H9 (cell line): Measurements from ENCODE around the gene ANK2. TPM values are rescaled to one million over a fixed set of nuclear protein-coding genes. Genes with fewer than 3 reads are reported as not detected.

Experiments used
- DNase-seq: peaks from one replicate; pipeline ENCODE4 v3.0.0-alpha.2; 2017
- H2AFZ ChIP-seq: one replicate; pipeline ENCODE4 v1.6.1; 2013; ENCODE audit warnings: mild to moderate bottlenecking, low read length, control low read depth, moderate library complexity
- H2AK5ac ChIP-seq: 2 replicates; pipeline ENCODE4 v1.6.1; 2013; ENCODE audit warnings: low read length, control low read depth, mixed read lengths; ENCODE audit not compliant: insufficient read length
- H2BK120ac ChIP-seq: one replicate; pipeline ENCODE4 v1.6.1; 2013; ENCODE audit warnings: low read depth, mild to moderate bottlenecking, low read length, control low read depth, inconsistent platforms; ENCODE audit not compliant: poor library complexity, severe bottlenecking
- H2BK12ac ChIP-seq: 2 replicates; pipeline ENCODE4 v1.6.1; 2013; ENCODE audit warnings: low read length, control low read depth, mixed read lengths, low read depth; ENCODE audit not compliant: insufficient read length
- H2BK15ac ChIP-seq: 2 replicates; pipeline ENCODE4 v1.6.1; 2013; ENCODE audit warnings: low read depth, low read length, control low read depth
- H2BK20ac ChIP-seq: one replicate; pipeline ENCODE4 v1.6.1; 2013; ENCODE audit warnings: low read depth, mild to moderate bottlenecking, low read length, control low read depth, inconsistent platforms; ENCODE audit not compliant: poor library complexity, severe bottlenecking
- H2BK5ac ChIP-seq: 2 replicates; pipeline ENCODE4 v1.6.1; 2013; ENCODE audit warnings: low read length, control low read depth, mixed read lengths; ENCODE audit not compliant: insufficient read length
- H3K14ac ChIP-seq: 2 replicates; pipeline ENCODE4 v1.6.1; 2013; ENCODE audit warnings: low read length, control low read depth; ENCODE audit not compliant: insufficient read depth
- H3K18ac ChIP-seq: 2 replicates; pipeline ENCODE4 v1.6.1; 2013; ENCODE audit warnings: low read depth, mild to moderate bottlenecking, mixed read lengths, low read length, control low read depth; ENCODE audit not compliant: insufficient read length
- H3K23ac ChIP-seq: 2 replicates; pipeline ENCODE4 v1.6.1; 2013; ENCODE audit warnings: low read length, control low read depth, mixed read lengths, low read depth; ENCODE audit not compliant: insufficient read length
- H3K23me2 ChIP-seq: 2 replicates; pipeline ENCODE4 v1.6.1; 2013; ENCODE audit warnings: low read depth, mild to moderate bottlenecking, mixed read lengths, low read length, control low read depth; ENCODE audit not compliant: insufficient read length, poor library complexity, severe bottlenecking
- H3K27ac ChIP-seq: 2 replicates; pipeline ENCODE4 v1.5.1; 2013; ENCODE audit warnings: low read length, control low read depth, mixed read lengths, low read depth; ENCODE audit not compliant: insufficient read length
- H3K27me3 ChIP-seq: 2 replicates; pipeline ENCODE4 v1.6.1; 2013; ENCODE audit warnings: low read length, control low read depth, inconsistent platforms; ENCODE audit not compliant: insufficient read depth
- H3K4ac ChIP-seq: 2 replicates; pipeline ENCODE4 v1.6.1; 2013; ENCODE audit warnings: low read depth, mild to moderate bottlenecking, control low read depth, inconsistent platforms, low read length, moderate library complexity
- H3K4me1 ChIP-seq: 2 replicates; pipeline ENCODE4 v1.6.1; 2013; ENCODE audit warnings: low read length, control low read depth, inconsistent platforms; ENCODE audit not compliant: insufficient read depth
- H3K4me2 ChIP-seq: 2 replicates; pipeline ENCODE4 v1.6.1; 2013; ENCODE audit warnings: low read length, control low read depth, mixed read lengths; ENCODE audit not compliant: insufficient read length, insufficient read depth
- H3K56ac ChIP-seq: 2 replicates; pipeline ENCODE4 v1.6.1; 2013; ENCODE audit warnings: low read depth, mild to moderate bottlenecking, mixed read lengths, low read length, control low read depth; ENCODE audit not compliant: insufficient read length
- H3K79me1 ChIP-seq: 2 replicates; pipeline ENCODE4 v1.6.1; 2013; ENCODE audit warnings: low read depth, mild to moderate bottlenecking, moderate library complexity, low read length, control low read depth, inconsistent platforms; ENCODE audit not compliant: insufficient read depth, poor library complexity, severe bottlenecking
- H3K79me2 ChIP-seq: 2 replicates; pipeline ENCODE4 v1.6.1; 2013; ENCODE audit warnings: low read length, control low read depth, inconsistent platforms; ENCODE audit not compliant: insufficient read depth
- H3K9ac ChIP-seq: 2 replicates; pipeline ENCODE4 v1.6.1; 2013; ENCODE audit warnings: low read length, control low read depth, mixed read lengths; ENCODE audit not compliant: insufficient read length; ENCODE audit errors: extremely low read depth
- H3K9me3 ChIP-seq: one replicate; pipeline ENCODE4 v1.6.1; 2013; ENCODE audit warnings: low read depth, low read length, inconsistent platforms; ENCODE audit not compliant: control insufficient read depth
- H3T11ph ChIP-seq: one replicate; pipeline ENCODE4 v1.6.1; 2013; ENCODE audit warnings: mild to moderate bottlenecking, low read length, control low read depth, inconsistent platforms
- H4K20me1 ChIP-seq: one replicate; pipeline ENCODE4 v1.6.1; 2013; ENCODE audit not compliant: control insufficient read depth, insufficient read length, insufficient read depth
- H4K5ac ChIP-seq: 2 replicates; pipeline ENCODE4 v1.6.1; 2013; ENCODE audit warnings: low read depth, mild to moderate bottlenecking, mixed read lengths, low read length, control low read depth; ENCODE audit not compliant: insufficient read length
- H4K8ac ChIP-seq: replicated peaks from 2 replicates; pipeline ENCODE4 v1.6.1; 2013; ENCODE audit warnings: low read length, control low read depth, mixed read lengths, low read depth; ENCODE audit not compliant: insufficient read length
- H4K91ac ChIP-seq: 2 replicates; pipeline ENCODE4 v1.6.1; 2013; ENCODE audit warnings: low read depth, mild to moderate bottlenecking, moderate library complexity, mixed read lengths, low read length, control low read depth; ENCODE audit not compliant: insufficient read length
- H3K27ac Mint-ChIP-seq, 3 experiments: 2 replicates in 2 of 3; 3 replicates in 1 of 3; pipeline ENCODE4 v1.8.0; 2020 to 2021; ENCODE audit warnings: mixed read lengths in 3 of 3, mild to moderate bottlenecking in 1 of 3, moderate library complexity in 1 of 3
- H3K27me3 Mint-ChIP-seq: 2 replicates; pipeline ENCODE4 v1.8.0; 2021; ENCODE audit warnings: low read depth, mild to moderate bottlenecking, moderate library complexity, mixed read lengths
- H3K36me3 Mint-ChIP-seq, 3 experiments: 2 replicates in 2 of 3; 3 replicates in 1 of 3; pipeline ENCODE4 v1.8.0; 2020 to 2021; ENCODE audit warnings: low read depth in 3 of 3, mixed read lengths in 3 of 3; ENCODE audit not compliant: insufficient read depth in 1 of 3
- H3K4me1 Mint-ChIP-seq, 2 experiments: 2 replicates each; pipeline ENCODE4 v1.8.0; 2020; ENCODE audit warnings: mixed read lengths in 2 of 2
- H3K4me3 Mint-ChIP-seq, 2 experiments: 2 replicates in 1 of 2; 3 replicates in 1 of 2; pipeline ENCODE4 v1.8.0; 2020 to 2021; ENCODE audit warnings: mild to moderate bottlenecking in 2 of 2, mixed read lengths in 2 of 2, moderate library complexity in 1 of 2
- H3K9me3 Mint-ChIP-seq, 2 experiments: 2 replicates in 1 of 2; 3 replicates in 1 of 2; pipeline ENCODE4 v1.8.0; 2020; ENCODE audit warnings: mild to moderate bottlenecking in 2 of 2, mixed read lengths in 2 of 2, moderate library complexity in 1 of 2
- WGBS: extraction: QIAGEN DNeasy Blood & Tissue Kit; methylation state at CpG from one replicate; pipeline ENCODE4 v1.1.7; 2013; ENCODE audit warnings: missing lambda C conversion rate, low lambda C conversion rate, mixed read lengths; ENCODE audit not compliant: insufficient read length; ENCODE audit errors: extremely low coverage; 5-methylcytosine and 5-hydroxymethylcytosine counted together
- total RNA-seq: library from RNA; stranded (reverse); gene quantifications from 2 replicates; pipeline ENCODE4 v1.2.1, GENCODE V29; 2021
- TF ChIP-seq, protein P1 (sequence below): fragments of 200-600 bp; sonication (generic); conservative IDR thresholded peaks from 3 replicates; pipeline ENCODE4 v1.8.0; 2021; ENCODE audit warnings: antibody characterized with exemption, mild to moderate bottlenecking

Gene ANK2
- total RNA-seq, 1 experiment from 2014 or later: 36.8 TPM

DNA sequence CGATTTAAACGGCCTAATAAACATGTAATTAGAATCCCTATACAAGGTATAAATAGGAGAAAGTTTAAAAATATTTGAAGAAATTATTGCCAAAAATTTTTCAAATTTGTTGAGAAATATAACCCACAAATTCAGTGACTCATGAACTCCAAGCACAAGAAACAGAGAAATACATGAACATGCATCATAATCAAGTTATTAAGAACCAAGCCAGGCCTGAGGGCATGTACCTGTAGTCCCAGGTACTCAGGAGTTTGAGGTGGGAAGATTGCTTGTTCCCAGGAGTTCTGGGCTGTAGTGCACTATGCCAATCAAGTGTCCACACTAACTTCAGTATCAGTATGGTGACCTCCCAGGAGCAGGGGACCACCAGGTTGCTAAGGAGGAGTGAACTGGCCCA lies 370.2 kb downstream of the ANK2 start:
- no peak overlapping the region for H3K9ac ChIP-seq
- H3K18ac ChIP-seq: no peak overlapping the region
- H3K79me2 ChIP-seq: no peaks in the 10 kb centered on the region
- no peaks in the 10 kb centered on the region for H3K27me3 ChIP-seq
- H3K27me3 Mint-ChIP-seq: no peaks in the 10 kb centered on the region
- H3K23ac ChIP-seq: no peak overlapping the region
- H4K5ac ChIP-seq: no peak overlapping the region
- H3K9me3 ChIP-seq: no peaks in the 10 kb centered on the region
- no peak overlapping the region for H2AFZ ChIP-seq
- H3K79me1 ChIP-seq: no peaks in the 10 kb centered on the region
- H3K27ac Mint-ChIP-seq: no peak overlapping the region
- H2BK15ac ChIP-seq: no peak overlapping the region
- TF ChIP-seq, protein P1, sequence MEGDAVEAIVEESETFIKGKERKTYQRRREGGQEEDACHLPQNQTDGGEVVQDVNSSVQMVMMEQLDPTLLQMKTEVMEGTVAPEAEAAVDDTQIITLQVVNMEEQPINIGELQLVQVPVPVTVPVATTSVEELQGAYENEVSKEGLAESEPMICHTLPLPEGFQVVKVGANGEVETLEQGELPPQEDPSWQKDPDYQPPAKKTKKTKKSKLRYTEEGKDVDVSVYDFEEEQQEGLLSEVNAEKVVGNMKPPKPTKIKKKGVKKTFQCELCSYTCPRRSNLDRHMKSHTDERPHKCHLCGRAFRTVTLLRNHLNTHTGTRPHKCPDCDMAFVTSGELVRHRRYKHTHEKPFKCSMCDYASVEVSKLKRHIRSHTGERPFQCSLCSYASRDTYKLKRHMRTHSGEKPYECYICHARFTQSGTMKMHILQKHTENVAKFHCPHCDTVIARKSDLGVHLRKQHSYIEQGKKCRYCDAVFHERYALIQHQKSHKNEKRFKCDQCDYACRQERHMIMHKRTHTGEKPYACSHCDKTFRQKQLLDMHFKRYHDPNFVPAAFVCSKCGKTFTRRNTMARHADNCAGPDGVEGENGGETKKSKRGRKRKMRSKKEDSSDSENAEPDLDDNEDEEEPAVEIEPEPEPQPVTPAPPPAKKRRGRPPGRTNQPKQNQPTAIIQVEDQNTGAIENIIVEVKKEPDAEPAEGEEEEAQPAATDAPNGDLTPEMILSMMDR: no peak
- H3K9me3 Mint-ChIP-seq: peaks cover 22 to 29% of the 10 kb centered on the region in 2 experiments
- no peak overlapping the region for H3K14ac ChIP-seq
- H2BK20ac ChIP-seq: no peak overlapping the region
- H3K4me2 ChIP-seq: no peak overlapping the region
- H4K20me1 ChIP-seq: no peaks in the 10 kb centered on the region
- no peak overlapping the region for H2BK5ac ChIP-seq
- no peak overlapping the region for H2BK12ac ChIP-seq
- H2AK5ac ChIP-seq: no peak overlapping the region
- H3K23me2 ChIP-seq: no peaks in the 10 kb centered on the region
- H3K4ac ChIP-seq: no peak overlapping the region
- no peak overlapping the region for H4K91ac ChIP-seq
- H3K56ac ChIP-seq: no peak overlapping the region
- H3K36me3 Mint-ChIP-seq: peaks cover 2 to 25% (median 3%) of the 10 kb centered on the region in 3 experiments
- H3K4me1 ChIP-seq: no peaks in the 10 kb centered on the region
- H3K4me1 Mint-ChIP-seq: no peaks in the 10 kb centered on the region
- DNase-seq: no peak
- H3K27ac ChIP-seq: no peak overlapping the region
- H3K4me3 Mint-ChIP-seq: no peak overlapping the region
- H4K8ac ChIP-seq: no peak overlapping the region
- WGBS: no CpG with 5 or more reads among the region's 2 CpGs
- H3T11ph ChIP-seq: no peak overlapping the region
- no peak overlapping the region for H2BK120ac ChIP-seq
